ENCODE measurements around the gene MIS12.
A peak's percentile ranks its signal among the peaks of the same experiment; 100 is the strongest.

The MIS12 gene

GRCh38 chr17:5464717-5465507, 21.5 kb upstream of the MIS12 start:
- Histone ChIP-seq H3K79me2 (ENCODE audit: low read length) (peaks cover 73% of the 10 kb centered on the region), H3K27me3 (ENCODE audit: low read depth, low read length) (no peaks in the 10 kb centered on the region), H3K36me3 (replicated peaks; ENCODE audit: low read depth, low read length) (peaks cover 4% of the 10 kb centered on the region), H3K27ac (ENCODE audit: low read length) (no peak overlapping the region), H4K20me1 (ENCODE audit: insufficient read depth, low read length) (peaks cover 8% of the 10 kb centered on the region; the same call in 1 of the 2 replicates), H3K4me2 (ENCODE audit: low read length) (no peak overlapping the region), H3K4me3 (ENCODE audit: low read length) (no peak overlapping the region), H3K9ac (ENCODE audit: low read length) (no peak overlapping the region), H3K9me3 (ENCODE audit: insufficient read depth, low read length) (no peaks in the 10 kb centered on the region), H3K4me1 (ENCODE audit: low read length) (peaks cover 9% of the 10 kb centered on the region), H2AFZ (ENCODE audit: low read depth, low read length) (no peak overlapping the region)
- TF ChIP-seq EZH2phosphoT487 (IDR thresholded peaks at IDR 0.05; ENCODE audit: low read depth), result no peak
- TF ChIP-seq CTCF (IDR thresholded peaks at IDR 0.05; ENCODE audit: low read depth, low read length), result no peak

DNA sequence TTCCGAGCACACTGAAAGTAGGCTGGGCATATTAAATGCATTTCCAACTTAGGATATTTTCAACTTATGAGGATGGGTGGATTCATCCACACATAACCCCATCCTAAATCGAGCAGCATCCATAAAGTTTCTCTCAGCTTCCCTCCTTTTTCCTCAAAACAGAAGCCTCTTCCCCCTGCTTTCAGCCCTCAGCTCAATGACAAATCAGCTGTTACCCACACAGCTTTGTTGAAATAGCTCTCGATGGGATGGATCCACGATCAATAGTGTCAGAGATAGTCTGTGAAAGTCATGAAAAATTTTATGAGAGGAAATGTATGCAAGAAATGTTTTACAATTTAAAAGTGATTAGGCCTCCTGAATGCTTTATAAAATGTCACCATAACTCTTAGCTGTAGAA, 20.1 kb upstream of the MIS12 start:
- peak overlapping the region; percentile 81; the same call in 1 of the 2 replicates for H3K4me2 ChIP-seq (ENCODE audit: low read length)
- 0 out of 2 replicates have a peak overlapping the region, but pooled peaks have one; percentile 95 for H3K9ac ChIP-seq (ENCODE audit: low read length)

GRCh38 chr17:5467416-5467815, 18.9 kb upstream of the MIS12 start:
- TF ChIP-seq EZH2phosphoT487 (IDR thresholded peaks at IDR 0.05; ENCODE audit: low read depth), result no peak
- no peak for TF ChIP-seq CTCF (IDR thresholded peaks at IDR 0.05; ENCODE audit: low read depth, low read length)
- H3K36me3 ChIP-seq (replicated peaks; ENCODE audit: low read depth, low read length), result peaks cover 5% of the 10 kb centered on the region
- peaks cover 9% of the 10 kb centered on the region for H3K4me1 ChIP-seq (ENCODE audit: low read length)
- H3K4me2 ChIP-seq (ENCODE audit: low read length), result peak overlapping the region; percentile 81
- no peaks in the 10 kb centered on the region for H3K27me3 ChIP-seq (ENCODE audit: low read depth, low read length)
- H3K27ac ChIP-seq (ENCODE audit: low read length), result peak overlapping the region; percentile 57; the same call in 1 of the 2 replicates
- H2AFZ ChIP-seq (ENCODE audit: low read depth, low read length), result no peak overlapping the region
- no peaks in the 10 kb centered on the region for H3K9me3 ChIP-seq (ENCODE audit: insufficient read depth, low read length)
- H3K4me3 ChIP-seq (ENCODE audit: low read length), result peak overlapping the region; percentile 99
- peaks cover 8% of the 10 kb centered on the region; the same call in 1 of the 2 replicates for H4K20me1 ChIP-seq (ENCODE audit: insufficient read depth, low read length)
- H3K79me2 ChIP-seq (ENCODE audit: low read length), result peaks cover 64% of the 10 kb centered on the region
- peak overlapping the region; percentile 95 for H3K9ac ChIP-seq (ENCODE audit: low read length)

More for the DNA sequence above, 20.1 kb upstream of the MIS12 start:
- Histone ChIP-seq H3K36me3 (replicated peaks; ENCODE audit: low read depth, low read length) (peaks cover 4% of the 10 kb centered on the region), H3K27me3 (ENCODE audit: low read depth, low read length) (no peaks in the 10 kb centered on the region), H3K79me2 (ENCODE audit: low read length) (peaks cover 68% of the 10 kb centered on the region), H3K4me3 (ENCODE audit: low read length) (peak overlapping the region; percentile 99), H3K27ac (ENCODE audit: low read length) (no peak overlapping the region), H4K20me1 (ENCODE audit: insufficient read depth, low read length) (peaks cover 8% of the 10 kb centered on the region; the same call in 1 of the 2 replicates), H3K9me3 (ENCODE audit: insufficient read depth, low read length) (no peaks in the 10 kb centered on the region), H3K4me1 (ENCODE audit: low read length) (peaks cover 9% of the 10 kb centered on the region), H2AFZ (ENCODE audit: low read depth, low read length) (no peak overlapping the region)
- no peak for TF ChIP-seq CTCF (IDR thresholded peaks at IDR 0.05; ENCODE audit: low read depth, low read length)
- no peak for TF ChIP-seq EZH2phosphoT487 (IDR thresholded peaks at IDR 0.05; ENCODE audit: low read depth)

- Histone ChIP-seq H3K79me2 (ENCODE audit: low read length) (peaks cover 58% of the 10 kb centered on the region), H3K9ac (ENCODE audit: low read length) (peak overlapping the region; percentile 95), H4K20me1 (ENCODE audit: insufficient read depth, low read length) (peaks cover 8% of the 10 kb centered on the region; the same call in 1 of the 2 replicates), H3K9me3 (ENCODE audit: insufficient read depth, low read length) (no peaks in the 10 kb centered on the region), H2AFZ (ENCODE audit: low read depth, low read length) (peak overlapping the region; percentile 23; the same call in 1 of the 2 replicates), H3K4me2 (ENCODE audit: low read length) (peak overlapping the region; percentile 81), H3K36me3 (replicated peaks; ENCODE audit: low read depth, low read length) (peaks cover 6% of the 10 kb centered on the region), H3K27ac (ENCODE audit: low read length) (peak overlapping the region; percentile 57), H3K27me3 (ENCODE audit: low read depth, low read length) (no peaks in the 10 kb centered on the region), H3K4me3 (ENCODE audit: low read length) (peak overlapping the region; percentile 99), H3K4me1 (ENCODE audit: low read length) (peaks cover 9% of the 10 kb centered on the region)
- TF ChIP-seq CTCF (IDR thresholded peaks at IDR 0.05; ENCODE audit: low read depth, low read length), result no peak
- no peak for TF ChIP-seq EZH2phosphoT487 (IDR thresholded peaks at IDR 0.05; ENCODE audit: low read depth)
These were observed 18.3 kb upstream of the MIS12 start for GRCh38 chr17:5468075-5468473.

Measured in OCI-LY3 (cell line).